Liver (tissue), 9 donors: ENCODE data around the gene ABCC1. TPM values are rescaled to one million over a fixed set of nuclear protein-coding genes. Genes with fewer than 3 reads are reported as not detected.

Experiments
- DNase-seq: peaks from one replicate; pipeline ENCODE4 v3.0.0-alpha.2; 2017; ENCODE audit warnings: low spot score
- H3K27ac ChIP-seq, 2 donors: one replicate each; pipeline ENCODE4 v1.7.0; 2013; ENCODE audit warnings: inconsistent platforms in 2 of 2, low read length in 2 of 2, control low read depth in 1 of 2, low read depth in 1 of 2, mild to moderate bottlenecking in 1 of 2
- H3K27me3 ChIP-seq, 4 donors: one replicate each; pipeline versions ENCODE4 v1.6.1 to v1.7.0; 2013; ENCODE audit warnings: low read length in 3 of 4, inconsistent platforms in 1 of 4, mild to moderate bottlenecking in 1 of 4, moderate library complexity in 1 of 4; ENCODE audit not compliant: control insufficient read depth in 4 of 4, insufficient read depth in 4 of 4
- H3K36me3 ChIP-seq, 4 donors: one replicate each; pipeline versions ENCODE4 v1.6.1 to v1.7.0; 2013; ENCODE audit warnings: low read length in 3 of 4, mild to moderate bottlenecking in 3 of 4, low read depth in 1 of 4, moderate library complexity in 1 of 4; ENCODE audit not compliant: control insufficient read depth in 4 of 4, insufficient read depth in 3 of 4
- H3K4me1 ChIP-seq, 4 donors: one replicate each; pipeline versions ENCODE4 v1.6.1 to v1.7.0; 2013; ENCODE audit warnings: low read length in 3 of 4, mild to moderate bottlenecking in 3 of 4, moderate library complexity in 1 of 4; ENCODE audit not compliant: control insufficient read depth in 4 of 4, insufficient read depth in 4 of 4
- H3K4me3 ChIP-seq, 3 donors: one replicate each; pipeline versions ENCODE4 v1.6.1 to v1.7.0; 2013; ENCODE audit warnings: low read length in 3 of 3, control low read depth in 1 of 3, low read depth in 1 of 3, mild to moderate bottlenecking in 1 of 3
- H3K9ac ChIP-seq, 2 donors: one replicate each; pipeline ENCODE4 v1.7.0; 2013; ENCODE audit warnings: low read length in 2 of 2, mild to moderate bottlenecking in 2 of 2, moderate library complexity in 2 of 2, control low read depth in 1 of 2, low read depth in 1 of 2
- H3K9me3 ChIP-seq, 4 donors: one replicate each; pipeline versions ENCODE4 v1.6.1 to v1.7.0; 2013; ENCODE audit warnings: low read length in 3 of 4; ENCODE audit not compliant: control insufficient read depth in 4 of 4
- CTCF ChIP-seq: fragments of 150-350 bp; IDR thresholded peaks from 2 replicates; pipeline ENCODE4 v1.5.1; 2017; ENCODE audit warnings: improper control_type of control experiment, low read depth, low read length; ENCODE audit not compliant: missing input control
- EGR1 ChIP-seq, 2 donors: IDR thresholded peaks; 2 replicates each; pipeline ENCODE4 v1.6.1; 2016 to 2018; ENCODE audit warnings: antibody characterized with exemption in 2 of 2, low read depth in 2 of 2
- FOXA1 ChIP-seq: IDR thresholded peaks from 2 replicates; pipeline ENCODE4 v1.6.1; 2016; ENCODE audit warnings: antibody characterized with exemption
- FOXA2 ChIP-seq: IDR thresholded peaks from 2 replicates; pipeline ENCODE4 v1.6.1; 2016; ENCODE audit warnings: antibody characterized with exemption
- GABPA ChIP-seq, 2 donors: IDR thresholded peaks in 1 of 2; conservative IDR thresholded peaks in 1 of 2; 2 replicates each; pipeline ENCODE4 v1.6.1; 2016; ENCODE audit warnings: antibody characterized with exemption in 2 of 2, mild to moderate bottlenecking in 1 of 2, moderate library complexity in 1 of 2
- HNF4A ChIP-seq, 2 donors: conservative IDR thresholded peaks; 2 replicates each; pipeline ENCODE4 v1.6.1; 2016; ENCODE audit warnings: antibody characterized with exemption in 2 of 2, mild to moderate bottlenecking in 2 of 2
- HNF4G ChIP-seq: IDR thresholded peaks from 2 replicates; pipeline ENCODE4 v1.6.1; 2016; ENCODE audit warnings: antibody characterized with exemption
- JUND ChIP-seq, 2 donors: IDR thresholded peaks; 2 replicates each; pipeline ENCODE4 v1.6.1; 2016; ENCODE audit warnings: antibody characterized with exemption in 2 of 2
- NR2F2 ChIP-seq: IDR thresholded peaks from 2 replicates; pipeline ENCODE4 v1.6.1; 2016; ENCODE audit warnings: antibody characterized with exemption
- RAD21 ChIP-seq, 2 donors: IDR thresholded peaks; 2 replicates each; pipeline ENCODE4 v1.6.1; 2016; ENCODE audit warnings: antibody characterized with exemption in 2 of 2, mild to moderate bottlenecking in 2 of 2
- RXRA ChIP-seq, 2 donors: IDR thresholded peaks; 2 replicates each; pipeline ENCODE4 v1.6.1; 2017 to 2018; ENCODE audit warnings: antibody characterized with exemption in 2 of 2, mild to moderate bottlenecking in 1 of 2
- SP1 ChIP-seq: IDR thresholded peaks from 2 replicates; pipeline ENCODE4 v1.6.1; 2018; ENCODE audit warnings: antibody characterized with exemption, mild to moderate bottlenecking
- YY1 ChIP-seq: IDR thresholded peaks from 2 replicates; pipeline ENCODE4 v1.6.1; 2016; ENCODE audit warnings: antibody characterized with exemption, mild to moderate bottlenecking
- WGBS: extraction: QIAGEN DNeasy Blood & Tissue Kit; methylation state at CpG from one replicate; pipeline ENCODE4 v1.1.7; 2013; 5-methylcytosine and 5-hydroxymethylcytosine counted together
- polyA plus RNA-seq, 2 donors: library from polyadenylated mRNA; stranded (reverse) in 1 of 2; unstranded in 1 of 2; fragments of 200-250 nt in 1 of 2; fragments of >200 nt in 1 of 2; fragmentation: Nextera tagmentation in 1 of 2; extraction: Ambion mirVana in 1 of 2; gene quantifications; one replicate each; pipeline versions ENCODE4 v1.2.1 to v1.2.3, GENCODE V29; 2013 to 2015
- total RNA-seq, 2 donors: library from RNA; depleted of rRNA; stranded (reverse); fragments of >200 nt; gene quantifications; one replicate each; pipeline ENCODE4 v1.2.3, GENCODE V29; 2014
- TF ChIP-seq, protein P1 (sequence below): IDR thresholded peaks from 2 replicates; pipeline ENCODE4 v1.6.1; 2016; ENCODE audit warnings: antibody characterized with exemption
- TF ChIP-seq, protein P2 (sequence below): IDR thresholded peaks from 2 replicates; pipeline ENCODE4 v1.6.1; 2016; ENCODE audit warnings: antibody characterized with exemption, mild to moderate bottlenecking
- donor health status: healthy.
- donor health status: healthy.
- donor health status: healthy.
- donor health status: healthy.
- donor health status: healthy.

The ABCC1 gene
- total and polyA plus RNA-seq, 4 donors: 0.85 to 7.7 (median 4.2) TPM

GRCh38 chr16:16041196-16041892 is 91.9 kb downstream of the ABCC1 start:
- peaks cover 0 to 3% (median 1%) of the 10 kb centered on the region in 4 donors for H3K36me3 ChIP-seq
- 92% methylated on average over 10 of the region's 10 CpGs for WGBS
- H3K27me3 ChIP-seq: no peaks in the 10 kb centered on the region
- no peaks in the 10 kb centered on the region for H3K4me1 ChIP-seq
- no peaks in the 10 kb centered on the region for H3K9me3 ChIP-seq
- H3K9ac ChIP-seq: no peak overlapping the region
- H3K4me3 ChIP-seq: no peak overlapping the region
- H3K27ac ChIP-seq: no peak overlapping the region
- DNase-seq: no peak
- TF ChIP-seq SP1 (no peak), FOXA1 (no peak), HNF4G (no peak), EGR1 (IDR thresholded peaks at IDR 0.05; ENCODE audit: low read depth in 2 of 2) (no peak), CTCF (no peak), FOXA2 (no peak), GABPA (IDR thresholded peaks at IDR 0.05 in 1 of 2, conservative IDR thresholded peaks at IDR 0.05 in 1 of 2) (no peak), YY1 (no peak)
- TF ChIP-seq, protein P1, sequence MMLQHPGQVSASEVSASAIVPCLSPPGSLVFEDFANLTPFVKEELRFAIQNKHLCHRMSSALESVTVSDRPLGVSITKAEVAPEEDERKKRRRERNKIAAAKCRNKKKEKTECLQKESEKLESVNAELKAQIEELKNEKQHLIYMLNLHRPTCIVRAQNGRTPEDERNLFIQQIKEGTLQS: no peak
- TF ChIP-seq, protein P2, sequence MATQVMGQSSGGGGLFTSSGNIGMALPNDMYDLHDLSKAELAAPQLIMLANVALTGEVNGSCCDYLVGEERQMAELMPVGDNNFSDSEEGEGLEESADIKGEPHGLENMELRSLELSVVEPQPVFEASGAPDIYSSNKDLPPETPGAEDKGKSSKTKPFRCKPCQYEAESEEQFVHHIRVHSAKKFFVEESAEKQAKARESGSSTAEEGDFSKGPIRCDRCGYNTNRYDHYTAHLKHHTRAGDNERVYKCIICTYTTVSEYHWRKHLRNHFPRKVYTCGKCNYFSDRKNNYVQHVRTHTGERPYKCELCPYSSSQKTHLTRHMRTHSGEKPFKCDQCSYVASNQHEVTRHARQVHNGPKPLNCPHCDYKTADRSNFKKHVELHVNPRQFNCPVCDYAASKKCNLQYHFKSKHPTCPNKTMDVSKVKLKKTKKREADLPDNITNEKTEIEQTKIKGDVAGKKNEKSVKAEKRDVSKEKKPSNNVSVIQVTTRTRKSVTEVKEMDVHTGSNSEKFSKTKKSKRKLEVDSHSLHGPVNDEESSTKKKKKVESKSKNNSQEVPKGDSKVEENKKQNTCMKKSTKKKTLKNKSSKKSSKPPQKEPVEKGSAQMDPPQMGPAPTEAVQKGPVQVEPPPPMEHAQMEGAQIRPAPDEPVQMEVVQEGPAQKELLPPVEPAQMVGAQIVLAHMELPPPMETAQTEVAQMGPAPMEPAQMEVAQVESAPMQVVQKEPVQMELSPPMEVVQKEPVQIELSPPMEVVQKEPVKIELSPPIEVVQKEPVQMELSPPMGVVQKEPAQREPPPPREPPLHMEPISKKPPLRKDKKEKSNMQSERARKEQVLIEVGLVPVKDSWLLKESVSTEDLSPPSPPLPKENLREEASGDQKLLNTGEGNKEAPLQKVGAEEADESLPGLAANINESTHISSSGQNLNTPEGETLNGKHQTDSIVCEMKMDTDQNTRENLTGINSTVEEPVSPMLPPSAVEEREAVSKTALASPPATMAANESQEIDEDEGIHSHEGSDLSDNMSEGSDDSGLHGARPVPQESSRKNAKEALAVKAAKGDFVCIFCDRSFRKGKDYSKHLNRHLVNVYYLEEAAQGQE: no peak

DNA sequence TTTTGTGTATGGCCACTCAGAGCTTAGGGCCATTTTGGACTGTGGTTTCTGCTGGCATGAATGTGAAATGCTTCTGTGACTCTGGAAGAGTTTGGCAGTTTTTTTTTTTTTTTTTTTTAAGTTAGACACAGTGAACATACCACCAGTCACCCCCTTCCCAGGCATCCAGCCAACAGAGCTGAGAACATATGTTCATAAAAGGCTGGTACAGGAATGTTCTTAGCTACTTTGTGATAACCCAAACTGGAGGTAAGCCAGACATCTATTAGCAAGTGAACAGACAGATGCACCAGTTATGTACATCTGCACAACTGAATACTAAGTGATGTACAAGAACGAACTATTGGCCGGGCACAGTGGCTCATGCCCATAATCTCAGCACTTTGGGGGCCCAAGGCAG is 92.7 kb downstream of the ABCC1 start:
- Histone ChIP-seq H3K4me1 (no peaks in the 10 kb centered on the region), H3K9ac (no peak overlapping the region), H3K36me3 (peaks cover 0 to 2% (median under 1%) of the 10 kb centered on the region in 4 donors), H3K27me3 (no peaks in the 10 kb centered on the region), H3K9me3 (no peaks in the 10 kb centered on the region), H3K4me3 (no peak overlapping the region), H3K27ac (no peak overlapping the region)
- TF ChIP-seq HNF4A (conservative IDR thresholded peaks at IDR 0.05): no peak
- TF ChIP-seq JUND (IDR thresholded peaks at IDR 0.05): no peak
- TF ChIP-seq RAD21 (IDR thresholded peaks at IDR 0.05): no peak
- TF ChIP-seq CTCF: no peak
- TF ChIP-seq, protein P1: no peak
- TF ChIP-seq HNF4G: no peak
- TF ChIP-seq, protein P2: no peak
- no peak for TF ChIP-seq FOXA2
- TF ChIP-seq SP1: no peak
- TF ChIP-seq GABPA (IDR thresholded peaks at IDR 0.05 in 1 of 2, conservative IDR thresholded peaks at IDR 0.05 in 1 of 2): no peak
- TF ChIP-seq NR2F2: no peak
- no peak for TF ChIP-seq RXRA (IDR thresholded peaks at IDR 0.05)
- 98% methylated on average over 2 of the region's 2 CpGs for WGBS
- DNase-seq: no peak
